SK-N-MC (cell line): ENCODE measurements around the gene HCFC1.

Experiments used
- EZH2 ChIP-seq: fragments of 200-600 bp; sonication (generic); IDR thresholded peaks from one replicate; pipeline ENCODE4 v1.6.1; 2017; ENCODE audit warnings: antibody characterized with exemption
- FOXP2 ChIP-seq: optimal IDR thresholded peaks from 2 replicates; pipeline ENCODE3; 2011; ENCODE audit warnings: mild to moderate bottlenecking, moderate library complexity; ENCODE audit not compliant: insufficient read depth; ENCODE audit errors: extremely low read length, control extremely low read depth
- POLR2AphosphoS5 ChIP-seq: IDR thresholded peaks from 2 replicates; pipeline ENCODE4 v1.6.1; 2012; ENCODE audit warnings: mild to moderate bottlenecking, low read depth, low read length, borderline replicate concordance

GRCh38 chrX:153973127-153974002 is 1.7 kb upstream of the HCFC1 start:
- no peak for TF ChIP-seq FOXP2
- no peak for TF ChIP-seq EZH2
- TF ChIP-seq POLR2AphosphoS5, result 0 out of 2 replicates have a peak, but pooled peaks have one; percentile 6
